ENCODE measurements around the gene DUSP7.

DUSP7 gene

GRCh38 chr3:52065264-52065756, 8.9 kb upstream of the DUSP7 start:
- no peak for DNase-seq

GRCh38 chr3:52064561-52064960, 8.2 kb upstream of the DUSP7 start:
- no peak for DNase-seq

GRCh38 chr3:52063026-52063723, 6.8 kb upstream of the DUSP7 start:
- DNase-seq = no peak

GRCh38 chr3:52062505-52062904, 6.1 kb upstream of the DUSP7 start:
- no peak for DNase-seq

- no peak for DNase-seq
Measured at GRCh38 chr3:52061121-52061910, 4.9 kb upstream of the DUSP7 start.

GRCh38 chr3:52059781-52060180, 3.4 kb upstream of the DUSP7 start:
- no peak for DNase-seq

GRCh38 chr3:52057812-52058495, 1.6 kb upstream of the DUSP7 start:
- DNase-seq = no peak

- DNase-seq = peak; percentile 100
Measured at GRCh38 chr3:52056968-52057811, 819 bp upstream of the DUSP7 start.

- no peak for DNase-seq
Measured at GRCh38 chr3:52055537-52056351, 627 bp downstream of the DUSP7 start.

GRCh38 chr3:52054661-52055511, 1.5 kb downstream of the DUSP7 start:
- no peak for DNase-seq

GRCh38 chr3:52053307-52054304, 2.8 kb downstream of the DUSP7 start:
- DNase-seq = no peak

GRCh38 chr3:52052831-52053306, 3.5 kb downstream of the DUSP7 start:
- DNase-seq = peak; percentile 81

- no peak for DNase-seq
Measured at GRCh38 chr3:52051444-52051843, 4.9 kb downstream of the DUSP7 start.

GRCh38 chr3:52050571-52050970, 5.8 kb downstream of the DUSP7 start:
- DNase-seq = no peak

- DNase-seq = no peak
Measured at GRCh38 chr3:52049503-52049902, 6.9 kb downstream of the DUSP7 start.

GRCh38 chr3:52047295-52047960, 8.9 kb downstream of the DUSP7 start:
- no peak for DNase-seq

GRCh38 chr3:52046902-52047239, 9.5 kb downstream of the DUSP7 start:
- no peak for DNase-seq

GRCh38 chr3:52046186-52046901, 10.0 kb downstream of the DUSP7 start:
- no peak for DNase-seq
